HFFc6 (cell line): ENCODE results near the gene KANSL1. TPM values are rescaled to one million over a fixed set of nuclear protein-coding genes. Genes with fewer than 3 reads are reported as not detected.

Source experiments
- DNase-seq: peaks from one replicate; pipeline ENCODE4 v3.0.0-alpha.2; 2018
- H3K27ac Mint-ChIP-seq: 2 replicates; pipeline ENCODE4 v1.8.0; 2020; ENCODE audit warnings: mild to moderate bottlenecking, mixed read lengths
- H3K27me3 Mint-ChIP-seq: 2 replicates; pipeline ENCODE4 v1.8.0; 2021; ENCODE audit warnings: mild to moderate bottlenecking, moderate library complexity, mixed read lengths; ENCODE audit not compliant: insufficient read depth
- H3K36me3 Mint-ChIP-seq: 2 replicates; pipeline ENCODE4 v1.8.0; 2021; ENCODE audit warnings: low read depth, mixed read lengths
- H3K4me1 Mint-ChIP-seq: 2 replicates; pipeline ENCODE4 v1.8.0; 2020; ENCODE audit warnings: low read depth, mixed read lengths
- H3K4me3 Mint-ChIP-seq: 2 replicates; pipeline ENCODE4 v1.8.0; 2020; ENCODE audit warnings: mild to moderate bottlenecking, moderate library complexity, mixed read lengths
- H3K9me3 Mint-ChIP-seq: 2 replicates; pipeline ENCODE4 v1.8.0; 2020; ENCODE audit warnings: mild to moderate bottlenecking, mixed read lengths
- CTCF ChIP-seq: fragments of 200-600 bp; sonication (generic); IDR thresholded peaks from 2 replicates; pipeline ENCODE4 v1.5.0; 2021; ENCODE audit warnings: antibody characterized with exemption, mild to moderate bottlenecking
- total RNA-seq, 6 experiments: library from RNA; stranded (reverse); fragmentation: NEBNext Ultra II Directional; extraction: Animal tissue kit (Norgen Biotek cat#: 25700); gene quantifications; 2 replicates in 1 of 6; 3 replicates in 5 of 6; pipeline ENCODE4 v1.2.3, GENCODE V29; 2021

KANSL1 gene
- total RNA-seq, 6 experiments from 2014 or later: 23.8 to 33.0 (median 27.7) TPM

- Mint-ChIP-seq H3K4me1 (peaks cover 59% of the 10 kb centered on the region), H3K27me3 (no peaks in the 10 kb centered on the region), H3K4me3 (no peak overlapping the region), H3K27ac (no peak overlapping the region), H3K9me3 (no peaks in the 10 kb centered on the region), H3K36me3 (peaks cover 5% of the 10 kb centered on the region)
- DNase-seq: no peak
- no peak for TF ChIP-seq CTCF
These were observed 16.3 kb downstream of the KANSL1 start for GRCh38 chr17:46176975-46177374.

GRCh38 chr17:46175891-46176290, 17.3 kb downstream of the KANSL1 start:
- DNase-seq: no peak
- Mint-ChIP-seq H3K4me3 (peak overlapping the region; percentile 17; the same call in 1 of the 2 replicates), H3K27ac (peak overlapping the region; percentile 56; the same call in 1 of the 2 replicates), H3K36me3 (peaks cover 12% of the 10 kb centered on the region), H3K4me1 (peaks cover 55% of the 10 kb centered on the region), H3K9me3 (no peaks in the 10 kb centered on the region), H3K27me3 (no peaks in the 10 kb centered on the region; the same call in 1 of the 2 replicates)
- TF ChIP-seq CTCF: no peak

GRCh38 chr17:46173153-46173552, 20.1 kb downstream of the KANSL1 start:
- Mint-ChIP-seq H3K36me3 (peaks cover 36% of the 10 kb centered on the region), H3K4me1 (peaks cover 55% of the 10 kb centered on the region), H3K4me3 (no peak overlapping the region), H3K27ac (no peak overlapping the region), H3K9me3 (no peaks in the 10 kb centered on the region), H3K27me3 (no peaks in the 10 kb centered on the region; the same call in 1 of the 2 replicates)
- no peak for DNase-seq
- TF ChIP-seq CTCF: no peak

- no peaks in the 10 kb centered on the region; the same call in 1 of the 2 replicates for H3K27me3 Mint-ChIP-seq
- no peaks in the 10 kb centered on the region for H3K9me3 Mint-ChIP-seq
- no peak overlapping the region for H3K27ac Mint-ChIP-seq
- no peak for DNase-seq
- no peak for TF ChIP-seq CTCF
- H3K4me1 Mint-ChIP-seq: peaks cover 58% of the 10 kb centered on the region
- H3K4me3 Mint-ChIP-seq: no peak overlapping the region
- peaks cover 38% of the 10 kb centered on the region for H3K36me3 Mint-ChIP-seq
These were observed 21.3 kb downstream of the KANSL1 start for GRCh38 chr17:46171939-46172338.

DNA sequence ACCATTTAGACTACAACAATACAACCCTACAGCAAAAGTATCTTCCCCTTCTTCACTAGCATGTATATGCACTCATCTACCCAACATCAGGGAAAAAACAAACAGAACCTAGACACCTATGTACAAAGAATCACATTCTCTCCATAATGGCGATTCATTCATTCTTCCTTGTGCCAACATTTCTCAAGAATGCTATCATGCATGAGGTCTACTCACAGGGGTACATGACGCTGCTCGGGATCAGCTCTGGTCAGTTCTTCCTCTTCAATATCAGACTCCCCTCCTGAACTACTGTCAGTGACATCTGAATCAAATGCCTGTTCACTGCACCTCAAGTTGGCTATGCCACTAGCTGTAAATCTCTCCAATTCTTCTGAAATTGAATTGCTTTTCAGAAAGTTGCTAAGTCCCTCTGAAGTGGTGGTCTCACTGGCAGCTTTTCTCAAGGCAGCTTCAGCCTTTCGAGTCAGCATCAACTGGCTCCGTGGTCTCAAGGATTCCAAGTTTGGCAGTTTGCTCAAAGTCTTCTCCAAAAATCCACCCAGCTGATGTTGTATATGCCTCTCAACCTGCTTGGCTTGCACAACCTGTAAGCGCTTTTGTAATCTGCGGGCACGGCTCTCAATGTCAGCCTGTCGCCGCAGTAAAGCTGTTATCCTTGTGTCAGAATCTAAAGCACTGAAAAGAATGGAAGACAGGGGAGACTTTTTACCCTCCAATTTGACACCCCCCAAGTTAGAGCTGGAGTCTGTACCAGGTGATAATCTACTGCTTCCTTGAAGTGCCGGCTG, 22.4 kb downstream of the KANSL1 start:
- DNase-seq: no peak
- no peaks in the 10 kb centered on the region; the same call in 1 of the 2 replicates for H3K27me3 Mint-ChIP-seq
- peaks cover 54% of the 10 kb centered on the region for H3K4me1 Mint-ChIP-seq
- H3K36me3 Mint-ChIP-seq: peaks cover 41% of the 10 kb centered on the region
- no peak overlapping the region for H3K27ac Mint-ChIP-seq
- no peak for TF ChIP-seq CTCF
- no peaks in the 10 kb centered on the region for H3K9me3 Mint-ChIP-seq
- no peak overlapping the region for H3K4me3 Mint-ChIP-seq
